ENCODE data around the gene KCNJ10. TPM values are rescaled to one million over a fixed set of nuclear protein-coding genes. Genes with fewer than 3 reads are reported as not detected.
A peak's percentile ranks its signal among the peaks of the same experiment; 100 is the strongest.

The KCNJ10 gene
- total and polyA plus RNA-seq, 2 of the 13 experiments (the other 11 are each of a cell fraction or from before 2014, with no cell fraction given), result 4.4 to 10.3 TPM

DNA sequence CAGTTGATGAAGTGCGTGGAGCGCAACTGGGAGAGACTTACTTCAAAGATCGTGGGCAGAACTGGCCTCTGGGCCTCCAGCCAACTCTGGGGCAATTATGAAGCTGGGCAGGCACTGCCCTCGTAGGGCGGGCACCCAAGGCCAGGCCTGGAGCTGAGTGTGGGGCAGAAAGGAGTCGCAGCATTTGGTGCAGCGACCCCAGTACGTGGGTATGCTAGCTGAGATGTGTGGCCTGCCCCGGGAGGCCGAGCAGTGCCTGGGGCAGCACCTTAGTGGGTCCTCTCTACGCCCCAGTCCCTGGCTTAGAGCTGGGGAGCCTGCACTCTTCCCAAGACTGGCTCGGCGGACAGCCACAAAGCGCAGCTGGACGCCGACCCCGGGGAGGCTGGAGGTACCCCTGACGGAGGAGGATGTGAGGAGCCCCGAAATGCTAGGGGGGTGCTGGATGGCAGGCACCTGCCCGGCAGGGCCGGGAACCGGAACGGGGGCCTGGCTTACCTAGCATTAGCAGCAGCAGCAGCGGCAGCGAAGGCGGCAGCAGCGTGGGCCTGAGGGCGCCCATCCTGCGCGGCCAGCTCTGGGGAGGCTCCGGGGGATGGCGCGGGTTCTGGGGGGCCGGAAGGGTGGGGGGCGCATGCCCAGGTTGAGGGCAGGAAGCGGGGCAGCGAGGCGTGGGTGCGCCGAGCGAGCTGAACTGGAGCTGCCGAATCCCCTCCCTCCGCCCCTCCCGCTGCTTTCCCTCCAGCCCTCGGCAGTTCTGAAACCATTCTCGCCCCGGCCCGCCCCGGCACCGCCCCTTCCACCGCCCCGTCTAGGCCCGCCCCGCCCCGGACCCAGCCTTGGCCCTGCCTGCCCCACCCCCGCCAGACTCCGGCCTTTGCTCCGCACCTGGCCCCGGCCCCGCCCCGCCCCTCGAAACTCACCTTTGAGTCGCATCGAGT, 28.2 kb upstream of the KCNJ10 start, which contains the start of gene IGSF8 (continued):
- TF ChIP-seq, protein P1, sequence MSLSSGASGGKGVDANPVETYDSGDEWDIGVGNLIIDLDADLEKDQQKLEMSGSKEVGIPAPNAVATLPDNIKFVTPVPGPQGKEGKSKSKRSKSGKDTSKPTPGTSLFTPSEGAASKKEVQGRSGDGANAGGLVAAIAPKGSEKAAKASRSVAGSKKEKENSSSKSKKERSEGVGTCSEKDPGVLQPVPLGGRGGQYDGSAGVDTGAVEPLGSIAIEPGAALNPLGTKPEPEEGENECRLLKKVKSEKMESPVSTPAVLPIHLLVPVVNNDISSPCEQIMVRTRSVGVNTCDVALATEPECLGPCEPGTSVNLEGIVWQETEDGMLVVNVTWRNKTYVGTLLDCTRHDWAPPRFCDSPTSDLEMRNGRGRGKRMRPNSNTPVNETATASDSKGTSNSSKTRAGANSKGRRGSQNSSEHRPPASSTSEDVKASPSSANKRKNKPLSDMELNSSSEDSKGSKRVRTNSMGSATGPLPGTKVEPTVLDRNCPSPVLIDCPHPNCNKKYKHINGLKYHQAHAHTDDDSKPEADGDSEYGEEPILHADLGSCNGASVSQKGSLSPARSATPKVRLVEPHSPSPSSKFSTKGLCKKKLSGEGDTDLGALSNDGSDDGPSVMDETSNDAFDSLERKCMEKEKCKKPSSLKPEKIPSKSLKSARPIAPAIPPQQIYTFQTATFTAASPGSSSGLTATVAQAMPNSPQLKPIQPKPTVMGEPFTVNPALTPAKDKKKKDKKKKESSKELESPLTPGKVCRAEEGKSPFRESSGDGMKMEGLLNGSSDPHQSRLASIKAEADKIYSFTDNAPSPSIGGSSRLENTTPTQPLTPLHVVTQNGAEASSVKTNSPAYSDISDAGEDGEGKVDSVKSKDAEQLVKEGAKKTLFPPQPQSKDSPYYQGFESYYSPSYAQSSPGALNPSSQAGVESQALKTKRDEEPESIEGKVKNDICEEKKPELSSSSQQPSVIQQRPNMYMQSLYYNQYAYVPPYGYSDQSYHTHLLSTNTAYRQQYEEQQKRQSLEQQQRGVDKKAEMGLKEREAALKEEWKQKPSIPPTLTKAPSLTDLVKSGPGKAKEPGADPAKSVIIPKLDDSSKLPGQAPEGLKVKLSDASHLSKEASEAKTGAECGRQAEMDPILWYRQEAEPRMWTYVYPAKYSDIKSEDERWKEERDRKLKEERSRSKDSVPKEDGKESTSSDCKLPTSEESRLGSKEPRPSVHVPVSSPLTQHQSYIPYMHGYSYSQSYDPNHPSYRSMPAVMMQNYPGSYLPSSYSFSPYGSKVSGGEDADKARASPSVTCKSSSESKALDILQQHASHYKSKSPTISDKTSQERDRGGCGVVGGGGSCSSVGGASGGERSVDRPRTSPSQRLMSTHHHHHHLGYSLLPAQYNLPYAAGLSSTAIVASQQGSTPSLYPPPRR (CRISPR knock-in tag; IDR thresholded peaks at IDR 0.05; ENCODE audit: borderline replicate concordance), result peak; percentile 16; the same call in 1 of the 2 replicates
- TF ChIP-seq AGO1 (IDR thresholded peaks at IDR 0.05; ENCODE audit: low read depth, low read length, poor library complexity, severe bottlenecking), result no peak
- TF ChIP-seq, protein P2, sequence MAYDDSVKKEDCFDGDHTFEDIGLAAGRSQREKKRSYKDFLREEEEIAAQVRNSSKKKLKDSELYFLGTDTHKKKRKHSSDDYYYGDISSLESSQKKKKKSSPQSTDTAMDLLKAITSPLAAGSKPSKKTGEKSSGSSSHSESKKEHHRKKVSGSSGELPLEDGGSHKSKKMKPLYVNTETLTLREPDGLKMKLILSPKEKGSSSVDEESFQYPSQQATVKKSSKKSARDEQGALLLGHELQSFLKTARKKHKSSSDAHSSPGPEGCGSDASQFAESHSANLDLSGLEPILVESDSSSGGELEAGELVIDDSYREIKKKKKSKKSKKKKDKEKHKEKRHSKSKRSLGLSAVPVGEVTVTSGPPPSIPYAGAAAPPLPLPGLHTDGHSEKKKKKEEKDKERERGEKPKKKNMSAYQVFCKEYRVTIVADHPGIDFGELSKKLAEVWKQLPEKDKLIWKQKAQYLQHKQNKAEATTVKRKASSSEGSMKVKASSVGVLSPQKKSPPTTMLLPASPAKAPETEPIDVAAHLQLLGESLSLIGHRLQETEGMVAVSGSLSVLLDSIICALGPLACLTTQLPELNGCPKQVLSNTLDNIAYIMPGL (CRISPR knock-in tag; IDR thresholded peaks at IDR 0.05; ENCODE audit: borderline replicate concordance in 1 of 2, low read depth in 1 of 2), result 0 out of 4 replicates have a peak, but pooled peaks of 1 of the 2 experiments have one; percentile 29
- TF ChIP-seq NFIC (IDR thresholded peaks at IDR 0.05; ENCODE audit: low read length), result no peak
- no peak for TF ChIP-seq GTF2F1 (IDR thresholded peaks at IDR 0.05; ENCODE audit: low read length)
- no peak for TF ChIP-seq FOXC1 (CRISPR knock-in tag; IDR thresholded peaks at IDR 0.05; ENCODE audit: borderline replicate concordance)
- TF ChIP-seq, protein P3, sequence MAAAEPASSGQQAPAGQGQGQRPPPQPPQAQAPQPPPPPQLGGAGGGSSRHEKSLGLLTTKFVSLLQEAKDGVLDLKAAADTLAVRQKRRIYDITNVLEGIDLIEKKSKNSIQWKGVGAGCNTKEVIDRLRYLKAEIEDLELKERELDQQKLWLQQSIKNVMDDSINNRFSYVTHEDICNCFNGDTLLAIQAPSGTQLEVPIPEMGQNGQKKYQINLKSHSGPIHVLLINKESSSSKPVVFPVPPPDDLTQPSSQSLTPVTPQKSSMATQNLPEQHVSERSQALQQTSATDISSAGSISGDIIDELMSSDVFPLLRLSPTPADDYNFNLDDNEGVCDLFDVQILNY (CRISPR knock-in tag; conservative IDR thresholded peaks at IDR 0.05), result no peak
- no peak for TF ChIP-seq FOXJ3 (CRISPR knock-in tag; IDR thresholded peaks at IDR 0.05; ENCODE audit: borderline replicate concordance)
- TF ChIP-seq, protein P4, sequence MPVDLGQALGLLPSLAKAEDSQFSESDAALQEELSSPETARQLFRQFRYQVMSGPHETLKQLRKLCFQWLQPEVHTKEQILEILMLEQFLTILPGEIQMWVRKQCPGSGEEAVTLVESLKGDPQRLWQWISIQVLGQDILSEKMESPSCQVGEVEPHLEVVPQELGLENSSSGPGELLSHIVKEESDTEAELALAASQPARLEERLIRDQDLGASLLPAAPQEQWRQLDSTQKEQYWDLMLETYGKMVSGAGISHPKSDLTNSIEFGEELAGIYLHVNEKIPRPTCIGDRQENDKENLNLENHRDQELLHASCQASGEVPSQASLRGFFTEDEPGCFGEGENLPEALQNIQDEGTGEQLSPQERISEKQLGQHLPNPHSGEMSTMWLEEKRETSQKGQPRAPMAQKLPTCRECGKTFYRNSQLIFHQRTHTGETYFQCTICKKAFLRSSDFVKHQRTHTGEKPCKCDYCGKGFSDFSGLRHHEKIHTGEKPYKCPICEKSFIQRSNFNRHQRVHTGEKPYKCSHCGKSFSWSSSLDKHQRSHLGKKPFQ (CRISPR knock-in tag; IDR thresholded peaks at IDR 0.05; ENCODE audit: insufficient replicate concordance), result no peak
- TF ChIP-seq ZNF143 (CRISPR knock-in tag; IDR thresholded peaks at IDR 0.05), result no peak
- TF ChIP-seq, protein P5, sequence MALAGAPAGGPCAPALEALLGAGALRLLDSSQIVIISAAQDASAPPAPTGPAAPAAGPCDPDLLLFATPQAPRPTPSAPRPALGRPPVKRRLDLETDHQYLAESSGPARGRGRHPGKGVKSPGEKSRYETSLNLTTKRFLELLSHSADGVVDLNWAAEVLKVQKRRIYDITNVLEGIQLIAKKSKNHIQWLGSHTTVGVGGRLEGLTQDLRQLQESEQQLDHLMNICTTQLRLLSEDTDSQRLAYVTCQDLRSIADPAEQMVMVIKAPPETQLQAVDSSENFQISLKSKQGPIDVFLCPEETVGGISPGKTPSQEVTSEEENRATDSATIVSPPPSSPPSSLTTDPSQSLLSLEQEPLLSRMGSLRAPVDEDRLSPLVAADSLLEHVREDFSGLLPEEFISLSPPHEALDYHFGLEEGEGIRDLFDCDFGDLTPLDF (CRISPR knock-in tag; IDR thresholded peaks at IDR 0.05), result no peak
- no peak for TF ChIP-seq KDM6A (CRISPR knock-in tag; IDR thresholded peaks at IDR 0.05; ENCODE audit: low read depth)

All from HepG2 (cell line).